Measurements from ENCODE around the gene FOXJ3.

The FOXJ3 gene

GRCh38 chr1:42133809-42134526 lies 201.1 kb downstream of the FOXJ3 start:
- Mint-ChIP-seq H3K27me3 (no peaks in the 10 kb centered on the region), H3K36me3 (ENCODE audit: low read depth) (no peaks in the 10 kb centered on the region), H3K27ac (no peak overlapping the region), H3K9me3 (no peaks in the 10 kb centered on the region), H3K4me3 (no peak overlapping the region), H3K4me1 (ENCODE audit: low read depth) (peaks cover 8% of the 10 kb centered on the region)
- intact Hi-C loops (cut with micrococcal nuclease), result no loop called here

GRCh38 chr1:42133390-42133789 lies 201.6 kb downstream of the FOXJ3 start:
- H3K9me3 Mint-ChIP-seq, result no peaks in the 10 kb centered on the region
- H3K36me3 Mint-ChIP-seq (ENCODE audit: low read depth), result no peaks in the 10 kb centered on the region
- no peak overlapping the region for H3K27ac Mint-ChIP-seq
- no peak overlapping the region for H3K4me3 Mint-ChIP-seq
- intact Hi-C loops (cut with micrococcal nuclease), result no loop called here
- H3K4me1 Mint-ChIP-seq (ENCODE audit: low read depth), result peaks cover 8% of the 10 kb centered on the region
- peaks cover 4% of the 10 kb centered on the region for H3K27me3 Mint-ChIP-seq

GRCh38 chr1:42130061-42130660 lies 204.9 kb downstream of the FOXJ3 start:
- H3K4me3 Mint-ChIP-seq, result no peak overlapping the region
- H3K27me3 Mint-ChIP-seq, result peaks cover 8% of the 10 kb centered on the region
- intact Hi-C loops (cut with micrococcal nuclease), result no loop called here
- no peaks in the 10 kb centered on the region for H3K9me3 Mint-ChIP-seq
- H3K36me3 Mint-ChIP-seq (ENCODE audit: low read depth), result no peaks in the 10 kb centered on the region
- H3K27ac Mint-ChIP-seq, result no peak overlapping the region
- no peaks in the 10 kb centered on the region for H3K4me1 Mint-ChIP-seq (ENCODE audit: low read depth)

- Mint-ChIP-seq H3K36me3 (ENCODE audit: low read depth) (no peaks in the 10 kb centered on the region), H3K27me3 (peaks cover 8% of the 10 kb centered on the region), H3K27ac (no peak overlapping the region), H3K4me3 (no peak overlapping the region), H3K4me1 (ENCODE audit: low read depth) (no peaks in the 10 kb centered on the region), H3K9me3 (no peaks in the 10 kb centered on the region)
- intact Hi-C loops (cut with micrococcal nuclease), result no loop called here
These were observed 206.1 kb downstream of the FOXJ3 start for GRCh38 chr1:42128964-42129363.

GRCh38 chr1:42128499-42128898 lies 206.5 kb downstream of the FOXJ3 start:
- intact Hi-C loops (cut with micrococcal nuclease), result no loop called here
- Mint-ChIP-seq H3K4me3 (no peak overlapping the region), H3K4me1 (ENCODE audit: low read depth) (no peaks in the 10 kb centered on the region), H3K27ac (no peak overlapping the region), H3K36me3 (ENCODE audit: low read depth) (no peaks in the 10 kb centered on the region), H3K27me3 (peaks cover 8% of the 10 kb centered on the region), H3K9me3 (no peaks in the 10 kb centered on the region)

- H3K9me3 Mint-ChIP-seq, result no peaks in the 10 kb centered on the region
- no peak overlapping the region for H3K27ac Mint-ChIP-seq
- no peaks in the 10 kb centered on the region for H3K36me3 Mint-ChIP-seq (ENCODE audit: low read depth)
- intact Hi-C loops (cut with micrococcal nuclease), result no loop called here
- H3K4me1 Mint-ChIP-seq (ENCODE audit: low read depth), result no peaks in the 10 kb centered on the region
- H3K27me3 Mint-ChIP-seq, result peaks cover 8% of the 10 kb centered on the region
- no peak overlapping the region for H3K4me3 Mint-ChIP-seq
These were observed 207.3 kb downstream of the FOXJ3 start for GRCh38 chr1:42127767-42128166.

Data from dendritic cell treated with granulocyte-macrophage colony-stimulating factor and Interleukin-4, amounts not matched to agents 40 ng/mL and 50 ng/mL, for 4 days (primary cell).